Epithelial cell of esophagus (primary cell): ENCODE measurements around the gene PIP5KL1.

ENCODE experiments used
- DNase-seq: peaks from one replicate; pipeline ENCODE4 v3.0.0; 2010; ENCODE audit warnings: low read depth
- H3K4me3 ChIP-seq: 2 replicates; pipeline ENCODE4 v1.5.1; 2011; ENCODE audit warnings: mild to moderate bottlenecking, low read length, control low read depth
- TF ChIP-seq, protein P1 (sequence below): IDR thresholded peaks from 2 replicates; pipeline ENCODE4 v1.5.1; 2011; ENCODE audit warnings: low read depth, mild to moderate bottlenecking, low read length, control low read depth, inconsistent platforms; ENCODE audit not compliant: insufficient read depth; ENCODE audit errors: missing control alignments

The PIP5KL1 gene

DNA sequence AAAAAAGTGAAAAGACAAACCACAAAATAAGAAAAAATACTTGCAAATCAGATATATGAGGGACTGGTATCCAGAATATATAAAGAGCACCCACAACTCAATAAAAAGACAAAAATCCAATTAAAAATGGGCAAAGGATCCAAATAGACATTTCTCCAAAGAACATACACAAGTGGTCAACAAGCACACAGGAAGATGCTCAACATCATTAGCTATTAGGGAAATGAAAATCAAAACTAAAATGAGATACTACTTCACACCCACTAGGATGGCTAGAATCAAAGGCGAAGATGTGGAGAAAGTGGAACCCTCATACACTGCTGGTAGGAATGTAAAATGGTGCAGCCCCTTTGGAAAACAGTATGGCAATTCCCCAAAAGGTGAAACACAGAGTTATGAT, 28.2 kb upstream of the PIP5KL1 start:
- H3K4me3 ChIP-seq, result no peak overlapping the region
- TF ChIP-seq, protein P1, sequence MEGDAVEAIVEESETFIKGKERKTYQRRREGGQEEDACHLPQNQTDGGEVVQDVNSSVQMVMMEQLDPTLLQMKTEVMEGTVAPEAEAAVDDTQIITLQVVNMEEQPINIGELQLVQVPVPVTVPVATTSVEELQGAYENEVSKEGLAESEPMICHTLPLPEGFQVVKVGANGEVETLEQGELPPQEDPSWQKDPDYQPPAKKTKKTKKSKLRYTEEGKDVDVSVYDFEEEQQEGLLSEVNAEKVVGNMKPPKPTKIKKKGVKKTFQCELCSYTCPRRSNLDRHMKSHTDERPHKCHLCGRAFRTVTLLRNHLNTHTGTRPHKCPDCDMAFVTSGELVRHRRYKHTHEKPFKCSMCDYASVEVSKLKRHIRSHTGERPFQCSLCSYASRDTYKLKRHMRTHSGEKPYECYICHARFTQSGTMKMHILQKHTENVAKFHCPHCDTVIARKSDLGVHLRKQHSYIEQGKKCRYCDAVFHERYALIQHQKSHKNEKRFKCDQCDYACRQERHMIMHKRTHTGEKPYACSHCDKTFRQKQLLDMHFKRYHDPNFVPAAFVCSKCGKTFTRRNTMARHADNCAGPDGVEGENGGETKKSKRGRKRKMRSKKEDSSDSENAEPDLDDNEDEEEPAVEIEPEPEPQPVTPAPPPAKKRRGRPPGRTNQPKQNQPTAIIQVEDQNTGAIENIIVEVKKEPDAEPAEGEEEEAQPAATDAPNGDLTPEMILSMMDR, result no peak
- no peak for DNase-seq

DNA sequence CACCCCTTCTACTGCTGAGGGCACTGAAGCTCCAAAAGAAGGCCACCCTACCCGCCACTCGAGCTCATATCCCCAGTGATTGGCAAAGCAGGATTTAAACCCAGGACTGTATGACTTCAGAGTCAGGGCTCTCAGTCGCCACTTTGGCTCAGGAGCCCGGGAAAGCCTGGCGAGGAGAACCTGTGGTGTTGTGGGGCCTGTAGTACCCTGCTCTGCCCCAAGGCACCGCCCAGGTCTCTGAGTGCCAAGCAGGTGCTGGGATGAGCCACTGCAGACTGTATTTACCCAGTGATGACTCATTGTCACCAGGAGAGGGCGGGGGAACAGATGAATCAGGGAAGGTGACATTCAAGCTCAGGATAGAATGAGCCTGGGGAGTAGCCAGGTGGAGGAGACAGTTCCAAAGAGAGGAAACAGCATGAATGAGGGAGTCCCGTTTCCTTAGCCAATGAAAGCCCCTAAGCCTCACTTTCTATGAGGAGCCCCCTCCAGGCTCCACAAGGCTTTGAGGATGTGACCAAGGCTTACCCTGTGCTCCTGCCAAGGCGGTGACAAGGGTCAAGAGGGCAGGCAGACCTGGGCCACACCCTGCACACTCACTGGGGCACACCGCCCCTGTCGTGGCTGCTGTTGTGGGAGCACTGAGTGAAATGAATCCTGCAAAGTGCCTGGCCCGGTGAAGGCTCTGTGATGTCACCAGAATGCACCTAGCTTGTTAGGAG, 24.9 kb upstream of the PIP5KL1 start:
- peak; percentile 85 for DNase-seq
- TF ChIP-seq, protein P1, result peak; percentile 56
- H3K4me3 ChIP-seq, result no peak overlapping the region

DNA sequence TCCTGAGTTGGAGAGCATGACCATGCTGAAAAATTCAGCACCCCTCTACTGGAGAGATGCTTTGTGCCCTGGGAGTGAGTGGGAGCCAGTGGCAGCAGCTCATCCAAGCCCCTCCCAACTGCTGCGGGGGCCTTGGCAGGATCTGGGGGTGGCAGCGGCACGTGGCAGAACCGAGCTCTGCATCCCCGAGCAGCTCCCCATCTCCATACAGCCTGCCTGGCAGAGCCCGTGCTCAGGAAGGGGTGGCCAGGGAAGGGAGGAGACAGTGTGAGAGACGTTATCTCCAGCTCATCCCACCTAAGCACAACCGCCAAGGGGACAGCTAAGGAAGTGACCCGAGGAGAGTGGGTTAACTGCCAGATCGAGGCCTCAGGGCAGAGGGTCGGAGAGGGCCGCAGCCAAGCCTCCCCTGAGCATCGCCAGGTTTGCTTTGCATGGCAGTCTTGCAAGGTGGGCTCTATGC, 24.3 kb upstream of the PIP5KL1 start:
- no peak for DNase-seq
- TF ChIP-seq, protein P1, result no peak
- H3K4me3 ChIP-seq, result no peak overlapping the region

DNA sequence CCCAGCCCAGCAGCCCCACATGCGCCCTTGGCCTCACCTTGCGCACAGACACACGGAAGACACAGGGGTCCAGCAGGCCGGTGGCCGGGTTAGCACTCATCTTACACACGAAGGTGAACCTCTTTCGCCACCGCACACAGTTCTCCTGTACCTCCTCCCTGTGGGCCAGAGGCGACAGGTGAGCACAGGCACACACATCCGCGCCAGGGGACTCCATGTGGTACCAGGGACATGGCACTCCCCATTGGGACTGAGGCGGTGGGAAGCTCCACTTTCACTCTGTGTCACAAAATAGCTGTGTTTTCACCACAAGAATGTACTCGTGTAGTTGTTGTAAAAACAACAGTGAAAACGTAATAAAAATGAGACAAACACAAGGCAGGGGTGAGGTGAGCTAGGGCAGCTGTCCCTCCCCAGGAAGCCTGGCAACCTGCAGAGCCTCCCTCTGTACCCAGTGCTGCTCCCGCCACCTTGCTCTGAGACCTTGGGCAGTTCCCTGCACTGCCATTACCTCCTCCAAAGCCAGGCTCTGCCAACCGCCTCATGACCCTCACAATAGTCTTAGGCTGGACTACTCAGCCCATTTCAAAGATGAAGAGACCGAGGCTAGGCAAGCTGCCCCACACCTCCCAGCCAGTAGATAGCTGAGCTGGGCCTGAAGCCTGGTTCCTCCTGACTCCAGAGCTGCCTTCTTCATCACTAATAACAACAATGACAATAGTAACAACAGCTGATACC, 23.4 kb upstream of the PIP5KL1 start:
- no peak for DNase-seq
- H3K4me3 ChIP-seq, result no peak overlapping the region
- TF ChIP-seq, protein P1, result no peak

DNA sequence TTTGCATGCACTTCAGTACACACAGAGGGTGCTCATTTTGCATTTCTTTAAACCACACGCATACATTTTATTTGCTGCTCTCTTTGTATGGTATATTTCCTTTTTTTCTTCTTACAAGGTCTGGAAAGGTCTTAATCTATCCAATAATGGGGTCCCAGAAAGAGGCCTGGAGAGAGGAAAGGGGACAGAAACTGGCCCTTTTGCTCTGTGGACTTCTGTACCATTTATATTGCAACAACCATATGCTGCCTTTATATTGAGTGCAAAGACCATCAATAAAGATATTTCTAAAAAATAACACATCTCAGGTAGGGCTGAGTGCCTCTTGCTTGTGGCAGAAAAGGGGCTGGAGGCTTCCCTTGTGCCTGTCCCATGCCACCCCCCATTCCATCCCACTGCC, 22.6 kb upstream of the PIP5KL1 start:
- no peak for DNase-seq
- TF ChIP-seq, protein P1, result no peak
- no peak overlapping the region for H3K4me3 ChIP-seq

DNA sequence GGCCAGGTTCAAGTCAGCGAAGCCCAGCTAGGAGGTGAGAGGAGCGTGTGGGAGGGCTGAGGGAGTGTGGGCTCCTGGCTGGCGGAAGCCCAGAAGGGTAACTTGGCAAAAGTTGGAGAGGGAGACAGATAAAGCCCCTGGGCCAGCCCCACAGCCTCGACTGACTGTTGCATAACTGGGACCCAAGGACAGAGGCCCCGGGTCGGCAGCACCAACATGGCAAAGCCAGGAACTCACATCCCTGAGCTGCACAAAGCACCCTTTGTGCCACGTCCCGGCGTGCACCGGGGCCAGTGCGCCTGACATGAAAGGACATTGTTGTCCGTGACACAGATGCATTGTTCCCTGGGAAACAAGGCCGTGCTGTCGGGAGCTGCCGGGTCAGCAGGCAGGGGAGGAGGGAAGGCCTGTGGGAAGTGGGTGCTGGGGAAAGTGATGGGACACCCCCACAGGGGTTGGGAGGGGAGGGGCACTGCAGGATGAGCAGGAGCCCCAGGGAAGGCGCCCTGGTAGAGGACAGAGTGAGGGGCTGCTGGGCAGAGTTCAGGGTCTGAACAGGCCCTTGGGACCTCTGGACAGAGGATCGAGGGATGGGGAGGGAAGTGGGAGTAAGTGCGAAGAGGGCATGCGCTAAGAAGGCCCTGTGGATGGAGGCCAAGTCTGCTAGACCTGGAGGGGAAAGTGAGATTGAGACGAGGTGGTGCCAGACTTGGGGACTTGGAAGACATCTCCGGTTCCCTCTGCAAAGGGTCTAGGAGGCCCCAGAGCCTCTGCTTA, 20.1 kb upstream of the PIP5KL1 start:
- no peak overlapping the region for H3K4me3 ChIP-seq
- TF ChIP-seq, protein P1, result no peak
- no peak for DNase-seq
